GM19025 (cell line): Measurements from ENCODE around the gene JMJD7.

Source experiments
- ATAC-seq: cut with Tn5 transposase; IDR thresholded peaks from one replicate; pipeline ENCODE4 v1.9.1; 2021; ENCODE audit warnings: mild to moderate bottlenecking, low read depth, moderate library complexity; ENCODE audit not compliant: unreplicated experiment

JMJD7 gene

DNA sequence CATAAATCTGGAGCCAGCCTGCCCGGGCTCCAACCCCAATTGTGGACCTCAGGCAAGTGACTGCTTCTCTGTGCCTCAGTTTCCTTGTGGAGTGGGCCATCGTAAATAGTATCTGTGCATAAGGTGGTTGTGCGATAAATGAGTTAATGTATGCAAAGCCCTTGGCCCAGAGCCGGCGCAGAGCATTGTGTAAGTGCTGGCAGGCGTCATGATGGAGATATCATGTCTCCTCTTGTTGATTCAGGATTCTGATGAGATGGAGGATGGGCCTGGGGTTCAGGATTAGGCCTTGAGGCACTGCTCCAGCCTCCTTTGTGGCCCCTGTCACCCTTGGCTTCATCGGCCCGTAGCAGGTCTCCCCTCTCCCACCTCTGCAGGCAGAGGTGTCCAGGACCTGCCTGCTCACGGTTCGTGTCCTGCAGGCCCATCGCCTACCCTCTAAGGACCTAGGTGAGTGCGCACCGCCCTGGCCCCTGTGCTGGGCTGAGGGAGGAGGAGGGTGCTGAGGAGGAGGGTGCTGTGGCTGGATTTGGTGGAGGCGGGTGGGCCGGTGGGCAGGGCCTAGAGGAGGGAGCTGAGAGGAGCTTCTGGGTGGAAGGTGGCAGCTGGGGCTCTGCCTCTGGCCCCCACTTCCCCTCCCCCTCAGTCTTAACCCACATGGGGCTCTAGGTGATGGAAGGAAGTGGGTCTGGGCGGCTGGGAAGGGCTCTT lies 12.0 kb downstream of the JMJD7 start:
- no peak for ATAC-seq

DNA sequence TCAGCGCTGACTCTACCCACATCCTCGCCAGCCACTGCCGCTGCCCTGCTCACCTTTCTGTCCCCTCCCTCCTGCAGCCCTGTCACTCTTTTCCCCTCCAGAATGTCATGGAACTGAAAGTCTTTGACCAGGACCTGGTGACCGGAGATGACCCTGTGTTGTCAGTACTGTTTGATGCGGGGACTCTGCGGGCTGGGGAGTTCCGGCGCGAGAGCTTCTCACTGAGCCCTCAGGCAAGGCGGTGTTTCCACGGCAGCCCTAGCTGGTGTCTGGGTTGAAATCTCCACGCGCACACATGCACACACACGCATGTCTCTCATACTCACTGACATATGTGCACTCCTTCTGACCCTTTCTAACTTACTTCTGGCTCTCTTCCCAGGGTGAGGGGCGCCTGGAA lies 12.8 kb downstream of the JMJD7 start:
- ATAC-seq = no peak

GRCh38 chr15:41841131-41841530 lies 13.2 kb downstream of the JMJD7 start:
- no peak for ATAC-seq

- ATAC-seq = no peak
Measured at GRCh38 chr15:41842229-41842628, 14.3 kb downstream of the JMJD7 start.

GRCh38 chr15:41843571-41843970 lies 15.7 kb downstream of the JMJD7 start:
- ATAC-seq = no peak

DNA sequence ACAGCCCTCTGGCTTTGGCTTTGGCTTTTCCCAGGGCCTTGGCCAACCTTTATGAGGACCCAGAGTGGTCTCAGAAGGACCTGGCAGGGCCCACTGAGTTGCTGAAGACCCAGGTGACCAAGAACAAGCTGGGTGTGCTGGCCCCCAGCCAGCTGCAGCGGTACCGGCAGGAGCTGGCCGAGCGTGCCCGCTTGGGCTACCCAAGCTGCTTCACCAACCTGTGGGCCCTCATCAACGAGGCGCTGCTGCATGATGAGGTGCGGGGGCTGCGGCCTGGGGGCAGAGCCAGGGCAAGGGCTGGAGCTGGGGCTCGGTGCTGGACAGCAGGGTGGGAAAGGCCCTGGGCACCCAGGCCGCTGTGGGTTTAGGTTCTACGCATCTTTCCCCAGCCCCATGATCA lies 16.9 kb downstream of the JMJD7 start:
- ATAC-seq = no peak

DNA sequence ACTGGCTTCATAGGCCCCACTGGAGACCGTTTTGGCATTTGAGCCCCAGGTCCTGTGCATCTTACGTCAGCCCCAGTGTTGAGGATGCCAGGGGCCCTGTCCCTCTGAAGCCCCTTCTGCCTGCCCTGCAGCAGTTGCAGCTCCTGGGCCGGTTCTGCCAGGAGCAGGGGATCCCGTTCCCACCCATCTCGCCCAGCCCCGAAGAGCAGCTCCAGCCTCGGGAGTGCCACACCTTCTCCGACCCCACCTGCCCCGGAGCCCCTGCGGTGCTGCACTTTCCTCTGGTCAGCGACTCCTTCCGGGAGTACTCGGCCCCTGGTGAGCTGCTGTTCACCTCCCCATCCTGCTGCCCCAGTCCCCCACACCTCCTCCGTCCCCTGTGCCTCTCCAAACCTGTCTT lies 19.3 kb downstream of the JMJD7 start:
- ATAC-seq = no peak

GRCh38 chr15:41847981-41848380 lies 20.1 kb downstream of the JMJD7 start:
- ATAC-seq = no peak

- no peak for ATAC-seq
Measured at GRCh38 chr15:41848631-41849030, 20.7 kb downstream of the JMJD7 start.

DNA sequence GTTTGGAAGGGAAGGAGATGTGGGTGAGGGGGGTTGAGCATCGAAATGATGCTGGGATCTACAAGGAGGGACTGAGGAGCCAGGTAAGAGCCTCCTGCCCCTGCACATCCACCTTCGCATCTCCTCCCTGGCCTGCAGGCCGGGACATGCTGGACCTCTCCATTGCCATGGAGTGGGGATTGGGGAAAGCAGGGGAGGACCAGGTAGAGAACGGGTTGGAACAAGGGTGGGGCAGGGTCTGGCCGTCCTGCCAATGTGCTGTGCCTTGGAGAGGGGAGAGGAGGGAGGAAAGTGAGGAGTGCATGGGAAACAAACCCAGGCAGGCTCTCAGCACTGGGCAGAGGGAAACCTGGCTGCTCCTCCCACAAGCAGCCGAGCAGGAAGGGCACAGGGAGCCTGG lies 21.3 kb downstream of the JMJD7 start:
- no peak for ATAC-seq

GRCh38 chr15:41849861-41850260 lies 22.0 kb downstream of the JMJD7 start:
- ATAC-seq = no peak

- ATAC-seq = no peak
Measured at GRCh38 chr15:41850482-41851166, 22.7 kb downstream of the JMJD7 start.

DNA sequence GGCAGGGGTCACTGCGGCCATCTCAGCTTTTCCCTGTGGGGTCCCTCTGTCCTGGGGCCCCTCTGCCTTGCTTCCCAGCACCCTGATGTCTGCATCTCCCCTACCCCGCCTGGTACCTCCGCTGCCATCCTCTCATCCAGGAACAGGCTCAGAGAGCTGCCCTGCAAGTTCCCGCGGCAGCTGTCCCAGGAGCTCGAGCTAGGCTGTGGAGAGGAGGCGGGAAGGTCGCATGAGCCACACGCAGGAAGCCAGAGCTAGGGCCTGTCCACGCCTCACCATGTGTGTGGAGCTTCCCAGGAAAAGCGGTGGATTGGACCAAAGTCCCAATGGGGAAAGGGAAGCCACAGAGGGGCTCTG lies 23.3 kb downstream of the JMJD7 start:
- ATAC-seq = no peak

DNA sequence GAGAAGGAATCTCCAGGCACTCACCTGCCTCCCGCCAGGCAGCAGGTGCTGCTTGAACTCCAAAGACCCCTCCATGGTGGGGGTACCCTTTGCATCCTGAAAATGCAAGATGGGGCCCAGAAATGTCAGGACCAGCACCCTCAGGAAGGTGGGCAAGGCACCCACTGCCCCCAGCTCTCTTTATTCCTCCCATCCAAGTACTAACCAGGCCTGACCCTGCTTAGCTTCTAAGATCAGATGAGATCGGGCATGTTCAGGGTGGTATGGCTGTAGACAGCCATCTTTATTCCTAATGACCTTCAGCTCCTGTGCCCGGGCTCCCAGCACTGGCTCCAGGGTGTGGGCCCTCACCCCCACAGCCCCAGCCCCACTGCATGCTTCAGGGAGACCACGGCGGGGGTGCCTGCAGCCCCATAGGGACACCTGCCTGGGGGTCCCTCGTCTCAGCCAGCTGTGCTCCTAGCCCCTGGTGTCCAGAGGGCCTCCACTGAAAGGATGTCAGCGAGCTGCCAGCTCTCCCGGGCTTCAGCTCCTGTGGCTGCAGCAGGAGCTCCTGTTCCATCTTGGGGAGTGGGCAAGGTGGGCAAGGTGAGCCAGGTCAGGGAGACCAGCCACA lies 24.0 kb downstream of the JMJD7 start:
- ATAC-seq = no peak

- ATAC-seq = no peak
Measured at GRCh38 chr15:41852736-41853590, 25.1 kb downstream of the JMJD7 start.

DNA sequence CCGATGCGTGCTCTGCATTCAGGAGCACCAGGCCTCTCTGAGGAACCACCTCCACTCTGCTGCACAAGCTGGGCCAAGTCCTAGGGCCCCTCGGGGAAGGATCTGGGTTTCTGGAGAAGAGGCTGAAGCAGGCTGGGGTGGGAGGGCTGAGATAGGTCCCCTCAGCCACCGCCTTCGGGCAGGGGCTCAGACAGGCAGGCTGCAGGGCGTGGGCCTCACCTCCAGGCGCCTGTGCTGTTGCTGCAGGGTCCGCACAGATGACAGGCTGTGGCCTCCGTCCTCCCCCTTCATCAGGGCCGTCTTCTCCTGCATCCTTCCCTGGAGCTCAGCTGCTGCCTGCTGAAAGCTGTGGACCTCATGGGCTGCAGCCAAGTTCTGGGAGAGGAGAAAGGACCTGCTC lies 25.9 kb downstream of the JMJD7 start:
- ATAC-seq = no peak

DNA sequence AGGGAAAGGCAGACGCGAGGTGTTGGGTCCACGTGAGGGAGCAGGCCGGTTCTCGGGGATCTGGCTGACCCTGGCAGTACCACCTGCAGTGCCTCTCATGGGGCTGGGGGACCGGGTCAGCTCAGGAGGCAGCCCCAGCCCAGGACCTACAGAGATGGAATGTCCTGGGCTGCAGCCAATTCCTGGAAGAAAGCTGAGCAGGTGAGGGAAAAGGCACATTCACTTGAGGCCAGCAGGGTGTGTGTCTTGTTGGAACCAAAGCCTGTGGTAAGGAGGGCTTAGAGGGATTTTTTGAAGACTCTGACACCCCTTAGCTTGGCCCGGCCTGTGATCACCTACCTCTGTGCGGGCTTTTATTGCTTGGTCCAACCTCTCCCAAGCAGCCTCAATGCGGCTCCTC lies 26.6 kb downstream of the JMJD7 start:
- no peak for ATAC-seq

GRCh38 chr15:41855261-41855961 lies 27.5 kb downstream of the JMJD7 start:
- no peak for ATAC-seq

DNA sequence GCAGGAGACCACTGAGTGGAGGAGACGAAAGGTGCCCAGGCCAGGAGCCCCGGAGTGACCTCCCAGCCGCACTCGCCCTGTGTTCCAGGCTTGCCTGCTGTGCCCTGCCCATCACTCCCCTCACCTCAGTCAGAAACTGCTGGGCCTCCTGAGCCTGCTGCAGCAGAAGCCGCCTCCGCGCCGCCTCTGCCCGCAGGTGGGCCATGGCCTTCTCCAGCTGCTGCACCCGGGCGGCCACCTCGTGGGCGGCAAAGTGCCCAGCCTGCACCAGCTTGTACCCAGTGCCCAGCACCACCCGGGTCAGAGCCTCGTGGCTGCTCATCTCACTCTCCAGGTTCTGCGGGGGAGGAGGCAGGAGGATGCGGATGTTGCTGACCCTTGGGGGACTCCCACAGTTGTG lies 28.4 kb downstream of the JMJD7 start:
- ATAC-seq = no peak

DNA sequence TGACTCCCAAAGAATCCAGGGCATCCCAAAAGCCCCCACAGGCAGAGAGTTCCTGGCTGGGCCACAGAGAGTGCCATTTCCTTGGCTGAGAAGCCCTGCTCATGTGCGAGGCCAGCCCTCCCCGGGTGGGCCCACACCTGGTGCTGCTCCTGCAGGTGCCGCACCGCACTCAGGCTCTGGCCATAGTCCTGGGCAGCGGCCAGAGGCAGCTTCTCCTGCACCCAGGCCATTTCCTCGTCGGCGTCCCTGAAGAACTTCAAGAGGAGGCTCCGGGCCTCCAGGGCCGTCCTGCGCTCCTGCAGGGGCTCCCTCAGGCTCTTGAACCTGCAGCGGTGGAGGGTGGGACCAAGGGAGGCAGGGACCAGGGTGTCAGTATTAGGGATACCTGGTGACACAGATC lies 28.8 kb downstream of the JMJD7 start:
- ATAC-seq = no peak

GRCh38 chr15:41857316-41857715 lies 29.4 kb downstream of the JMJD7 start:
- ATAC-seq = no peak
